GM12873 (cell line): ENCODE measurements around the gene CTNND2.

Source experiments
- CTCF ChIP-seq: IDR thresholded peaks from 2 replicates; pipeline ENCODE4 v1.5.1; 2012; ENCODE audit warnings: low read depth, mild to moderate bottlenecking, moderate library complexity, low read length, control low read depth; ENCODE audit not compliant: insufficient read depth; ENCODE audit errors: missing control alignments

The CTNND2 gene

GRCh38 chr5:11715461-11716196 is 188.6 kb downstream of the CTNND2 start:
- TF ChIP-seq CTCF, result no peak

GRCh38 chr5:11711932-11712331 is 192.3 kb downstream of the CTNND2 start:
- no peak for TF ChIP-seq CTCF

- no peak for TF ChIP-seq CTCF
These were observed 195.2 kb downstream of the CTNND2 start for GRCh38 chr5:11709021-11709420.

- no peak for TF ChIP-seq CTCF
These were observed 199.3 kb downstream of the CTNND2 start for GRCh38 chr5:11704916-11705315.

GRCh38 chr5:11700391-11700790 is 203.9 kb downstream of the CTNND2 start:
- TF ChIP-seq CTCF, result no peak

- TF ChIP-seq CTCF, result no peak
These were observed 211.6 kb downstream of the CTNND2 start for GRCh38 chr5:11692636-11693035.

- no peak for TF ChIP-seq CTCF
These were observed 216.7 kb downstream of the CTNND2 start for GRCh38 chr5:11687498-11687897.
